OCI-LY1 (cell line): ENCODE measurements around the gene FCF1.

Experiments used
- H2AFZ ChIP-seq: fragments of 200-600 bp; sonication (generic), shearing (Covaris generic); 2 replicates; pipeline ENCODE4 v1.6.0; 2014; ENCODE audit warnings: antibody characterized with exemption, mild to moderate bottlenecking, low read length
- H3F3A ChIP-seq: fragments of 200-600 bp; sonication (generic), shearing (Covaris generic); 2 replicates; pipeline ENCODE4 v1.6.0; 2014; ENCODE audit warnings: mild to moderate bottlenecking, antibody characterized with exemption, low read length, moderate library complexity; ENCODE audit not compliant: insufficient read depth
- H3K27ac ChIP-seq: fragments of 200-600 bp; sonication (generic); 2 replicates; pipeline ENCODE4 v1.5.1; 2014; ENCODE audit warnings: low read length, mixed run types, mild to moderate bottlenecking, low read depth; ENCODE audit not compliant: poor library complexity, severe bottlenecking
- H3K27me3 ChIP-seq: fragments of 200-600 bp; sonication (generic); 2 replicates; pipeline ENCODE4 v1.6.0; 2014; ENCODE audit warnings: antibody characterized with exemption, mild to moderate bottlenecking, low read length, moderate library complexity; ENCODE audit not compliant: insufficient read depth
- H3K36me3 ChIP-seq: fragments of 200-600 bp; sonication (generic); 2 replicates; pipeline ENCODE4 v1.6.1; 2014; ENCODE audit warnings: mild to moderate bottlenecking, antibody characterized with exemption, low read length, moderate library complexity, mixed read lengths; ENCODE audit not compliant: insufficient read depth
- H3K4me1 ChIP-seq: fragments of 200-600 bp; sonication (generic); 2 replicates; pipeline ENCODE4 v1.5.1; 2014; ENCODE audit warnings: mild to moderate bottlenecking, low read length, moderate library complexity; ENCODE audit not compliant: insufficient read depth, severe bottlenecking
- H3K4me2 ChIP-seq: fragments of 200-600 bp; sonication (generic), shearing (Covaris generic); 2 replicates; pipeline ENCODE4 v1.6.1; 2014; ENCODE audit warnings: low read length
- H3K4me3 ChIP-seq: fragments of 200-600 bp; sonication (generic); 2 replicates; pipeline ENCODE4 v1.5.1; 2014; ENCODE audit warnings: low read length, low read depth, mild to moderate bottlenecking, mixed read lengths; ENCODE audit not compliant: poor library complexity, severe bottlenecking
- H3K79me2 ChIP-seq: fragments of 200-600 bp; shearing (Covaris generic); 2 replicates; pipeline ENCODE4 v1.6.1; 2016; ENCODE audit warnings: mixed run types, low read length, mixed read lengths; ENCODE audit not compliant: insufficient read depth
- H3K9ac ChIP-seq: fragments of 200-600 bp; sonication (generic), shearing (Covaris generic); 2 replicates; pipeline ENCODE4 v1.6.1; 2014; ENCODE audit warnings: mild to moderate bottlenecking, low read length, mixed read lengths
- H3K9me2 ChIP-seq: fragments of 200-600 bp; sonication (generic), shearing (Covaris generic); 2 replicates; pipeline ENCODE4 v1.6.1; 2014; ENCODE audit warnings: low read depth, mild to moderate bottlenecking, low read length, mixed read lengths
- H3K9me3 ChIP-seq: fragments of 200-600 bp; shearing (Covaris generic); 2 replicates; pipeline ENCODE4 v1.6.1; 2014; ENCODE audit warnings: low read length, mixed read lengths
- H4K20me1 ChIP-seq: fragments of 200-600 bp; sonication (generic), shearing (Covaris generic); 2 replicates; pipeline ENCODE4 v1.6.0; 2016; ENCODE audit warnings: mild to moderate bottlenecking, low read length; ENCODE audit not compliant: insufficient read depth
- EZH2 ChIP-seq: fragments of 200-600 bp; sonication (generic), shearing (Covaris generic); IDR thresholded peaks from 2 replicates; pipeline ENCODE4 v1.8.0; 2017; ENCODE audit warnings: borderline replicate concordance, mixed run types, mild to moderate bottlenecking, antibody characterized with exemption, low read length, moderate library complexity, mixed read lengths
- TF ChIP-seq, protein P1 (sequence below): fragments of 200-600 bp; sonication (generic), shearing (Covaris generic); IDR thresholded peaks from 2 replicates; pipeline ENCODE4 v1.5.1; 2017; ENCODE audit warnings: mild to moderate bottlenecking, antibody characterized with exemption, low read length, moderate library complexity, mixed read lengths

Gene FCF1

DNA sequence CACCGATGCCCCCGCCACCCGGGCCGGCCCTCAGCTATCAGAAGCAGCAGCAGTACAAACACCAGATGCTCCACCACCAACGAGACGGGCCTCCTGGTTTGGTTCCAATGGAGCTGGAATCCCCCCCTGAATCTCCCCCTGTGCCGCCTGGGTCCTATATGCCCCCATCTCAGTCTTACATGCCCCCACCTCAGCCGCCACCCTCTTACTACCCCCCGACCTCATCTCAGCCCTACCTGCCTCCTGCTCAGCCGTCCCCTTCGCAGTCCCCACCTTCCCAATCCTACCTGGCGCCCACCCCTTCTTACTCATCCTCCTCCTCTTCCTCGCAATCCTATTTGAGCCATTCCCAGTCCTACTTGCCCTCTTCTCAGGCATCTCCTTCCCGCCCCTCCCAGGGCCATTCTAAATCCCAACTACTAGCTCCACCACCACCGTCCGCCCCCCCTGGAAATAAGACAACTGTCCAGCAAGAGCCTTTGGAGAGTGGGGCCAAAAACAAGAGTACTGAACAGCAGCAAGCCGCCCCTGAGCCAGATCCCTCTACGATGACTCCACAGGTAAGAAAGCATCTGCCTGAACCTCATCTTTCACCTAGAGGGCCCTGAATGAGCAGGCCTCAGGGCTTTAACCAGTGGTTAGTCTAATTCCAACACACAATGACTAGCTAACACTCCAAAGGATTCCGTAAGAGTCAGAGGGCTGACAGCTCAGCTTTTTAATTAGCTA is 51.0 kb downstream of the FCF1 start:
- Histone ChIP-seq H3K9ac (peak overlapping the region; percentile 82), H4K20me1 (no peaks in the 10 kb centered on the region), H3K27me3 (no peaks in the 10 kb centered on the region), H2AFZ (no peak overlapping the region), H3K4me1 (peaks cover 50% of the 10 kb centered on the region), H3K9me3 (no peaks in the 10 kb centered on the region), H3K79me2 (peaks cover 52% of the 10 kb centered on the region), H3K27ac (peak overlapping the region; percentile 58), H3K36me3 (peaks cover 31% of the 10 kb centered on the region), H3K4me3 (peak overlapping the region; percentile 70), H3K4me2 (peak overlapping the region; percentile 79), H3K9me2 (no peaks in the 10 kb centered on the region), H3F3A (no peaks in the 10 kb centered on the region)
- TF ChIP-seq, protein P1, sequence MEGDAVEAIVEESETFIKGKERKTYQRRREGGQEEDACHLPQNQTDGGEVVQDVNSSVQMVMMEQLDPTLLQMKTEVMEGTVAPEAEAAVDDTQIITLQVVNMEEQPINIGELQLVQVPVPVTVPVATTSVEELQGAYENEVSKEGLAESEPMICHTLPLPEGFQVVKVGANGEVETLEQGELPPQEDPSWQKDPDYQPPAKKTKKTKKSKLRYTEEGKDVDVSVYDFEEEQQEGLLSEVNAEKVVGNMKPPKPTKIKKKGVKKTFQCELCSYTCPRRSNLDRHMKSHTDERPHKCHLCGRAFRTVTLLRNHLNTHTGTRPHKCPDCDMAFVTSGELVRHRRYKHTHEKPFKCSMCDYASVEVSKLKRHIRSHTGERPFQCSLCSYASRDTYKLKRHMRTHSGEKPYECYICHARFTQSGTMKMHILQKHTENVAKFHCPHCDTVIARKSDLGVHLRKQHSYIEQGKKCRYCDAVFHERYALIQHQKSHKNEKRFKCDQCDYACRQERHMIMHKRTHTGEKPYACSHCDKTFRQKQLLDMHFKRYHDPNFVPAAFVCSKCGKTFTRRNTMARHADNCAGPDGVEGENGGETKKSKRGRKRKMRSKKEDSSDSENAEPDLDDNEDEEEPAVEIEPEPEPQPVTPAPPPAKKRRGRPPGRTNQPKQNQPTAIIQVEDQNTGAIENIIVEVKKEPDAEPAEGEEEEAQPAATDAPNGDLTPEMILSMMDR = no peak

DNA sequence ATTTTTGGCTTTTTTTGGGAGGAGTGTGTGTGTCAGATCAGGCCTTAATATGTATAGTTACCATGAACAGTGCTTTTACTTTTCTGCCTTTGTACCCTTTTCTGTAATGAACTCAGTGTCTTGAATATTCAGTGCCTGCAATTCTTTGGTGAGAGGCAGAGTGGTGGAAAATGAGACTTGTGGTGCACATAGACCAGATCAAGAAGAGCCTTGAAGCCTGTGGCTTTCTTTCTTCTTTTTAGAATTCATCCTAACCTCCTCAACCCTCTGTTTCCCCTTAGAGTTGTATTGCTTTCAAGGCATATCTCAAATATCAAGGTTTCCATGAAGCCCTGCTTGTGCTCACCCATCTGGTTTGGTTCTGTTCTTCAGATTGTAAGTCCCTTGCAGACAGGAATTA is 52.8 kb downstream of the FCF1 start:
- Histone ChIP-seq H3K36me3 (peaks cover 34% of the 10 kb centered on the region), H3K9me3 (no peaks in the 10 kb centered on the region), H3K9ac (peak overlapping the region; percentile 82), H3F3A (no peaks in the 10 kb centered on the region), H3K27ac (no peak overlapping the region), H3K9me2 (no peaks in the 10 kb centered on the region), H4K20me1 (no peaks in the 10 kb centered on the region), H3K4me1 (peaks cover 50% of the 10 kb centered on the region), H3K4me3 (peak overlapping the region; percentile 70), H2AFZ (no peak overlapping the region), H3K27me3 (no peaks in the 10 kb centered on the region), H3K4me2 (peak overlapping the region; percentile 79), H3K79me2 (peaks cover 55% of the 10 kb centered on the region)
- TF ChIP-seq EZH2 = no peak
- TF ChIP-seq, protein P1 = no peak

- Histone ChIP-seq H3K4me1 (peaks cover 18% of the 10 kb centered on the region), H3K4me3 (no peak overlapping the region), H3K9me2 (no peaks in the 10 kb centered on the region), H3F3A (no peaks in the 10 kb centered on the region), H3K9me3 (no peaks in the 10 kb centered on the region), H2AFZ (no peak overlapping the region), H3K36me3 (peaks cover 67% of the 10 kb centered on the region), H3K27me3 (no peaks in the 10 kb centered on the region), H3K27ac (no peak overlapping the region), H3K79me2 (peaks cover 50% of the 10 kb centered on the region), H3K4me2 (no peak overlapping the region), H4K20me1 (no peaks in the 10 kb centered on the region), H3K9ac (no peak overlapping the region)
- TF ChIP-seq, protein P1 = no peak
- no peak for TF ChIP-seq EZH2
These were observed 58.5 kb downstream of the FCF1 start for GRCh38 chr14:74771399-74771798.
